Trophoblast cell (in vitro differentiated cells and primary cell): ENCODE results near the gene TRIM67.

Experiments
- DNase-seq, 2 donors: peaks; one replicate each; pipeline ENCODE4 v3.0.0-alpha.2; 2016
- H2AFZ ChIP-seq: 2 replicates; pipeline ENCODE4 v1.6.1; 2013; ENCODE audit warnings: low read length, moderate library complexity, mild to moderate bottlenecking; ENCODE audit not compliant: insufficient read depth, poor library complexity
- H2AK5ac ChIP-seq: 2 replicates; pipeline ENCODE4 v1.6.1; 2013; ENCODE audit warnings: mild to moderate bottlenecking, low read length
- H2BK120ac ChIP-seq: 2 replicates; pipeline ENCODE4 v1.6.1; 2013; ENCODE audit warnings: low read length, mild to moderate bottlenecking, moderate library complexity; ENCODE audit not compliant: insufficient read depth, poor library complexity
- H2BK12ac ChIP-seq: 2 replicates; pipeline ENCODE4 v1.6.1; 2013; ENCODE audit warnings: mild to moderate bottlenecking, low read length, moderate library complexity
- H2BK5ac ChIP-seq: 2 replicates; pipeline ENCODE4 v1.6.1; 2013; ENCODE audit warnings: low read length, low read depth, moderate library complexity, mild to moderate bottlenecking; ENCODE audit not compliant: poor library complexity
- H3K14ac ChIP-seq: 2 replicates; pipeline ENCODE4 v1.6.1; 2013; ENCODE audit warnings: mild to moderate bottlenecking, low read length
- H3K18ac ChIP-seq: 2 replicates; pipeline ENCODE4 v1.6.1; 2013; ENCODE audit warnings: mild to moderate bottlenecking, low read length
- H3K23ac ChIP-seq: 2 replicates; pipeline ENCODE4 v1.6.1; 2013; ENCODE audit warnings: low read length
- H3K27ac ChIP-seq: 2 replicates; pipeline ENCODE4 v1.5.1; 2013; ENCODE audit warnings: low read depth, mild to moderate bottlenecking, inconsistent platforms, low read length, moderate library complexity
- H3K27me3 ChIP-seq: 2 replicates; pipeline ENCODE4 v1.6.1; 2013; ENCODE audit warnings: inconsistent platforms, mild to moderate bottlenecking, low read length, moderate library complexity; ENCODE audit not compliant: insufficient read depth
- H3K36me3 ChIP-seq, 2 experiments: 1 replicate in 1 of 2; 2 replicates in 1 of 2; pipeline ENCODE4 v1.6.1; 2013; ENCODE audit warnings: low read length in 2 of 2, mild to moderate bottlenecking in 2 of 2, moderate library complexity in 1 of 2; ENCODE audit not compliant: insufficient read depth in 2 of 2, control insufficient read depth in 1 of 2
- H3K4ac ChIP-seq: 2 replicates; pipeline ENCODE4 v1.6.1; 2013; ENCODE audit warnings: low read depth, mild to moderate bottlenecking, low read length, moderate library complexity
- H3K4me1 ChIP-seq, 2 experiments: 1 replicate in 1 of 2; 2 replicates in 1 of 2; pipeline ENCODE4 v1.6.1; 2013; ENCODE audit warnings: low read length in 2 of 2, mild to moderate bottlenecking in 2 of 2, moderate library complexity in 1 of 2; ENCODE audit not compliant: insufficient read depth in 2 of 2, control insufficient read depth in 1 of 2
- H3K4me2 ChIP-seq: 2 replicates; pipeline ENCODE4 v1.6.1; 2013; ENCODE audit warnings: inconsistent platforms, mild to moderate bottlenecking, low read length, moderate library complexity
- H3K4me3 ChIP-seq: 2 replicates; pipeline ENCODE4 v1.5.1; 2013; ENCODE audit warnings: mild to moderate bottlenecking, low read depth, low read length, inconsistent platforms
- H3K79me1 ChIP-seq: one replicate; pipeline ENCODE4 v1.6.1; 2013; ENCODE audit warnings: low read length
- H3K79me2 ChIP-seq: 2 replicates; pipeline ENCODE4 v1.6.1; 2013; ENCODE audit warnings: low read length, mild to moderate bottlenecking; ENCODE audit not compliant: control insufficient read depth, insufficient read depth, poor library complexity
- H3K9ac ChIP-seq: 2 replicates; pipeline ENCODE4 v1.6.1; 2013; ENCODE audit warnings: mild to moderate bottlenecking, low read length
- H3K9me3 ChIP-seq: 2 replicates; pipeline ENCODE4 v1.6.1; 2013; ENCODE audit warnings: low read depth, mild to moderate bottlenecking, control low read depth, inconsistent platforms, low read length; ENCODE audit not compliant: insufficient read depth
- H4K12ac ChIP-seq: 2 replicates; pipeline ENCODE4 v1.6.1; 2013; ENCODE audit warnings: low read depth, mild to moderate bottlenecking, low read length, moderate library complexity
- H4K8ac ChIP-seq: 2 replicates; pipeline ENCODE4 v1.6.1; 2013; ENCODE audit warnings: low read depth, mild to moderate bottlenecking, low read length, moderate library complexity
- H4K91ac ChIP-seq: one replicate; pipeline ENCODE4 v1.6.1; 2013; ENCODE audit warnings: low read depth, mild to moderate bottlenecking, low read length, moderate library complexity
- WGBS: extraction: QIAGEN DNeasy Blood & Tissue Kit; methylation state at CpG from one replicate; pipeline ENCODE4 v1.1.7; 2013; ENCODE audit warnings: missing lambda C conversion rate; ENCODE audit not compliant: insufficient read length, insufficient coverage; ENCODE audit errors: extremely low coverage; 5-methylcytosine and 5-hydroxymethylcytosine counted together

Gene TRIM67

DNA sequence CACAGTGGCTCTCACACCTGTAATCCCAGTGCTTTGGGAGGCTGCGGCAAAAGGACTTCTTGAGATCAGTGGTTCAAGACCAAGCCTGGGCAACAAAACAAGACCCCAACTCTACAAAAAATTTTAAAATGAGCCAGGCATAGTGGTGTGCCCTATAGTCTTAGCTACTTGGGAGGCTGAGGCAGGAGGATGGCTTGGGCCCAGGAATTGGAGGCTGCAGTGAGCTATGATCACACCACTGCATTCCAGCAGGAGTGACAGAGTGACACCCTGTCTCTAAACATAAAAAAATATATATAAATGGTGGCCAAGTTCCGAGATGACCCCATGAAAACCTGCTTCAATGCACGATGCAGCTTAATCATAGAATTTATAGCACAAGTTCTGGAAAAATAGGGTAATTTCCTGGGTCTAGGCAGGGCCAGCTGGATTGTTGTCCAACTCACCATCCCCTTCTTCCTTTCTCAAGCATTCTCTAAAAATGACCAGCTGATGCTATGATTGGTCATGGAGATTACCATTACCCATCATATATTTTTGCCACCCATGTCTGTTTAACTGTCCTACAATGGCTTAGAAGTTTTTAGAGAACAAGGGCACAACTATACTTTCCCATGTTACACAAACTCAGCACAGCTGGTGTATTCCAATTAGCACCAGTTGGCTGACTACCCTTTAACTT lies 73.8 kb downstream of the TRIM67 start:
- H2BK120ac ChIP-seq: no peak overlapping the region
- H2AK5ac ChIP-seq: no peak overlapping the region
- H3K4me1 ChIP-seq: peaks cover 0 to 3% of the 10 kb centered on the region in 2 experiments
- no peak overlapping the region for H2AFZ ChIP-seq
- no CpG with 5 or more reads among the region's 3 CpGs for WGBS
- H3K4ac ChIP-seq: no peak overlapping the region
- no peaks in the 10 kb centered on the region for H3K27me3 ChIP-seq
- no peak overlapping the region for H3K9ac ChIP-seq
- no peak overlapping the region for H3K27ac ChIP-seq
- no peak for DNase-seq
- H3K4me3 ChIP-seq: no peak overlapping the region
- H3K36me3 ChIP-seq: peaks cover 6 to 11% of the 10 kb centered on the region in 2 experiments
- no peak overlapping the region for H3K18ac ChIP-seq
- no peak overlapping the region for H2BK5ac ChIP-seq
- H3K9me3 ChIP-seq: no peaks in the 10 kb centered on the region
- H3K14ac ChIP-seq: no peak overlapping the region
- no peak overlapping the region for H4K12ac ChIP-seq
- H3K23ac ChIP-seq: no peak overlapping the region
- H4K8ac ChIP-seq: no peak overlapping the region
- H3K79me2 ChIP-seq: peaks cover 4% of the 10 kb centered on the region
- H3K4me2 ChIP-seq: no peak overlapping the region
- no peak overlapping the region for H4K91ac ChIP-seq
- no peak overlapping the region for H2BK12ac ChIP-seq
- peaks cover 2% of the 10 kb centered on the region for H3K79me1 ChIP-seq

DNA sequence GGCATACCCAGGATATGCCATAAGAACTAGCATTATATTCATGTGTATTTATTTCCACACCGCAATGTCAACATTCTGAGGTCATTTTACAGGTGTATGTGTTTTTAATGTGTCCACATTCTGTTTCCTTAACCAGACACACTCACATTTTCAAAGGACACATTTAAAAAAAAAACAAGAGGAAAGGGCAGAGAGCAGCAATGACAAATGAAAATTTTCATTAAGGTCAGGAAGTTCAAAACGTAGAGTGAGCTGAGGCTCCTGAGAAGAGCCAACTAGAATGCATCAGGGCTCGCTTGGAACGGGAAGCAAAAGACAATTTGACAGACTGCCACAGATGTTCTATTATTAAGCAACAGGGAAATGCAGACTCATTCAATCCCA lies 74.3 kb downstream of the TRIM67 start:
- H3K4me2 ChIP-seq: no peak overlapping the region
- no peak overlapping the region for H2AK5ac ChIP-seq
- H3K79me1 ChIP-seq: peaks cover 7% of the 10 kb centered on the region
- H3K27me3 ChIP-seq: no peaks in the 10 kb centered on the region
- H2AFZ ChIP-seq: no peak overlapping the region
- H3K23ac ChIP-seq: no peak overlapping the region
- no peak overlapping the region for H3K9ac ChIP-seq
- no peak overlapping the region for H3K27ac ChIP-seq
- H3K79me2 ChIP-seq: peaks cover 7% of the 10 kb centered on the region
- no peak overlapping the region for H4K8ac ChIP-seq
- H2BK5ac ChIP-seq: no peak overlapping the region
- peaks cover 6 to 9% of the 10 kb centered on the region in 2 experiments for H3K36me3 ChIP-seq
- H4K12ac ChIP-seq: no peak overlapping the region
- H3K9me3 ChIP-seq: no peaks in the 10 kb centered on the region
- H4K91ac ChIP-seq: no peak overlapping the region
- no peak overlapping the region for H3K4ac ChIP-seq
- no peak overlapping the region for H2BK12ac ChIP-seq
- WGBS: no CpG with 5 or more reads among the region's 4 CpGs
- no peak overlapping the region for H3K18ac ChIP-seq
- no peak overlapping the region for H2BK120ac ChIP-seq
- H3K4me3 ChIP-seq: no peak overlapping the region
- no peak overlapping the region for H3K14ac ChIP-seq
- DNase-seq: no peak
- H3K4me1 ChIP-seq: peaks cover 0 to 3% of the 10 kb centered on the region in 2 experiments

DNA sequence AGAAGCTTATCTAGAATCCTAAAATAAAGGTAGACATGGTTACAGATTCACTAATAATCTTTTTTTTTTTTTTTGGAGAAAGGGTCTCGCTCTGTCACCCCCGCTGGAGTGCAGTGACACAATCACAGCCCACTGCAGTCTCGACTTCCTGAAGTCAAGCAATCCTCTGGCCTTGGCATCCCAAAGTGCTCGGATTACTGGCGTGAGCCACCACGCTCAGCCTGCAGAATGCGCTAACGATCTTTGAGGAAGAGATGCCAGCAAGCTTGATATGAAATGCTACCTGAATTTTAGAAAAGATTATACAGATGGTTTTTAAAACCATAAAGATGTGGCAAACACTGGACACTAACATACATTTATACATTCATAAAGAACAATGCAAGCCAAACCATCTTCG lies 75.1 kb downstream of the TRIM67 start:
- peaks cover 2 to 3% of the 10 kb centered on the region in 2 experiments for H3K4me1 ChIP-seq
- H3K27me3 ChIP-seq: no peaks in the 10 kb centered on the region
- WGBS: no CpG with 5 or more reads among the region's 9 CpGs
- no peak for DNase-seq
- H3K4ac ChIP-seq: no peak overlapping the region
- H4K8ac ChIP-seq: no peak overlapping the region
- H4K12ac ChIP-seq: no peak overlapping the region
- no peak overlapping the region for H3K18ac ChIP-seq
- no peak overlapping the region for H2AK5ac ChIP-seq
- H2BK5ac ChIP-seq: no peak overlapping the region
- no peak overlapping the region for H3K4me3 ChIP-seq
- no peak overlapping the region for H3K9ac ChIP-seq
- no peak overlapping the region for H3K27ac ChIP-seq
- H3K4me2 ChIP-seq: no peak overlapping the region
- peaks cover 6 to 9% of the 10 kb centered on the region in 2 experiments for H3K36me3 ChIP-seq
- H3K23ac ChIP-seq: no peak overlapping the region
- H3K79me2 ChIP-seq: peaks cover 12% of the 10 kb centered on the region
- H4K91ac ChIP-seq: no peak overlapping the region
- H2BK12ac ChIP-seq: no peak overlapping the region
- H2AFZ ChIP-seq: peak overlapping the region; percentile 54
- H3K9me3 ChIP-seq: no peaks in the 10 kb centered on the region
- H2BK120ac ChIP-seq: no peak overlapping the region
- H3K79me1 ChIP-seq: peaks cover 9% of the 10 kb centered on the region
- H3K14ac ChIP-seq: no peak overlapping the region

DNA sequence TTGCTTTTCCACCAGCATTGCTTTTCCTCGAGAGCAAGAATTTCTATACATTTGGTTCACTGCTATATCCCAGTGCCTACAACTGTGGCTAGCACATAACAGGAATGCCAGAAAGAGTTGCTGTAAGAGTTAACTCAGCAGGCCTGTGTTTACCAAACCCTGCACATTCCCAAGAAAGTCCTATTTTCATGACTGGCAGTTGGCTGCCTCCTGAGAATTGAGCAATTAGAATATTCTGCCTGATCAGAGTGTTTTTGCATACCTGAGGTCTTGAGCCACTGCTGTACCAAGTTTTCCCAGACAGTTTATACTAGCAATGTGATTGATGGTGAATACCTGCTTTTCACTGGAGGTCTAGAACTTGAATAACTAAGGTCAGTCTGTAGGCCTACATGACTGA lies 76.4 kb downstream of the TRIM67 start:
- H3K27ac ChIP-seq: no peak overlapping the region
- no peak overlapping the region for H3K4me3 ChIP-seq
- peaks cover 6 to 9% of the 10 kb centered on the region in 2 experiments for H3K36me3 ChIP-seq
- H3K27me3 ChIP-seq: no peaks in the 10 kb centered on the region
- H3K18ac ChIP-seq: no peak overlapping the region
- no peak overlapping the region for H4K8ac ChIP-seq
- H2BK12ac ChIP-seq: no peak overlapping the region
- H2BK5ac ChIP-seq: no peak overlapping the region
- H3K9ac ChIP-seq: no peak overlapping the region
- H3K4me2 ChIP-seq: no peak overlapping the region
- peaks cover 2 to 3% of the 10 kb centered on the region in 2 experiments for H3K4me1 ChIP-seq
- no peak overlapping the region for H4K12ac ChIP-seq
- whole genome bisulfite sequencing: no CpG with 5 or more reads among the region's 1 CpG
- H2AK5ac ChIP-seq: no peak overlapping the region
- H3K79me2 ChIP-seq: peaks cover 12% of the 10 kb centered on the region
- H3K4ac ChIP-seq: no peak overlapping the region
- no peak overlapping the region for H2AFZ ChIP-seq
- H3K9me3 ChIP-seq: no peaks in the 10 kb centered on the region
- DNase-seq: no peak
- no peak overlapping the region for H2BK120ac ChIP-seq
- no peak overlapping the region for H3K23ac ChIP-seq
- no peak overlapping the region for H4K91ac ChIP-seq
- H3K79me1 ChIP-seq: peaks cover 9% of the 10 kb centered on the region
- no peak overlapping the region for H3K14ac ChIP-seq
